MM.1S (cell line): ENCODE measurements around the gene ATP13A1.

ENCODE experiments used
- DNase-seq: peaks from one replicate; pipeline ENCODE4 v3.0.0-alpha.2; 2015
- H2AFZ ChIP-seq: fragments of 300-600 bp; sonication (generic); 2 replicates; pipeline ENCODE4 v1.6.0; 2016; ENCODE audit warnings: antibody characterized with exemption, low read length
- H3F3A ChIP-seq: fragments of 300-600 bp; sonication (generic); 2 replicates; pipeline ENCODE4 v1.6.1; 2016; ENCODE audit warnings: mild to moderate bottlenecking, antibody characterized with exemption, low read length, moderate library complexity, mixed read lengths; ENCODE audit not compliant: insufficient read depth
- H3K27ac ChIP-seq: fragments of 300-600 bp; sonication (generic); 2 replicates; pipeline ENCODE4 v1.5.1; 2016; ENCODE audit warnings: mild to moderate bottlenecking, low read length
- H3K27me3 ChIP-seq: fragments of 300-600 bp; sonication (generic); replicated peaks from 2 replicates; pipeline ENCODE4 v1.6.0; 2016; ENCODE audit warnings: low read length; ENCODE audit not compliant: insufficient read depth
- H3K36me3 ChIP-seq: fragments of 300-600 bp; sonication (generic); replicated peaks from 2 replicates; pipeline ENCODE4 v1.6.1; 2016; ENCODE audit warnings: mild to moderate bottlenecking, low read length, mixed read lengths; ENCODE audit not compliant: insufficient read depth
- H3K4me1 ChIP-seq: fragments of 300-600 bp; sonication (generic); 2 replicates; pipeline ENCODE4 v1.6.1; 2016; ENCODE audit warnings: low read length, mixed read lengths
- H3K4me2 ChIP-seq: fragments of 300-600 bp; sonication (generic); 2 replicates; pipeline ENCODE4 v1.6.0; 2016; ENCODE audit warnings: low read depth, low read length
- H3K4me3 ChIP-seq: fragments of 300-600 bp; sonication (generic); 2 replicates; pipeline ENCODE4 v1.5.1; 2016; ENCODE audit warnings: low read length, mixed read lengths
- H3K79me2 ChIP-seq: fragments of 300-600 bp; sonication (generic); 2 replicates; pipeline ENCODE4 v1.6.1; 2016; ENCODE audit warnings: mixed run types, low read length, mixed read lengths
- H3K9ac ChIP-seq: fragments of 300-600 bp; sonication (generic); 2 replicates; pipeline ENCODE4 v1.6.1; 2016; ENCODE audit warnings: low read length, mixed read lengths
- H3K9me2 ChIP-seq: fragments of 300-600 bp; sonication (generic); replicated peaks from 2 replicates; pipeline ENCODE4 v1.6.1; 2016; ENCODE audit warnings: mild to moderate bottlenecking, low read length, mixed read lengths; ENCODE audit not compliant: insufficient read depth
- H3K9me3 ChIP-seq: fragments of 300-600 bp; sonication (generic); replicated peaks from 2 replicates; pipeline ENCODE4 v1.6.1; 2016; ENCODE audit warnings: mild to moderate bottlenecking, low read length, mixed read lengths; ENCODE audit not compliant: insufficient read depth
- H4K20me1 ChIP-seq: fragments of 300-600 bp; sonication (generic); 2 replicates; pipeline ENCODE4 v1.6.1; 2016; ENCODE audit warnings: mild to moderate bottlenecking, low read length, moderate library complexity, mixed read lengths; ENCODE audit not compliant: insufficient read depth
- CTCF ChIP-seq: fragments of 300-600 bp; sonication (generic); IDR thresholded peaks from 2 replicates; pipeline ENCODE4 v1.5.1; 2016; ENCODE audit warnings: antibody characterized with exemption, low read length, mixed read lengths
- EZH2 ChIP-seq: fragments of 300-600 bp; sonication (generic); optimal IDR thresholded peaks from 2 replicates; pipeline ENCODE3; 2017; ENCODE audit warnings: low read depth, mild to moderate bottlenecking, antibody characterized with exemption, low read length, mixed read lengths
- EZH2phosphoT487 ChIP-seq: fragments of 300-600 bp; sonication (generic); IDR thresholded peaks from 2 replicates; pipeline ENCODE4 v1.6.1; 2018; ENCODE audit warnings: antibody characterized with exemption, low read length

Gene ATP13A1

GRCh38 chr19:19627621-19628500, 35.6 kb downstream of the ATP13A1 start, which contains the start of gene LPAR2:
Gene LPAR2, minus strand, starts transcription at chr19:19628220. Its CDS starts 945 bp downstream, at chr19:19627275.
- peak within 1 kb of the TSS; percentile 38; the same call in 1 of the 2 replicates for H3K9ac ChIP-seq
- H3F3A ChIP-seq: no peaks in the 10 kb centered on the region
- peak within 1 kb of the TSS; percentile 27 for H2AFZ ChIP-seq
- H3K27me3 ChIP-seq: no peaks in the 10 kb centered on the region
- no peak within 1 kb of the TSS for H3K27ac ChIP-seq
- H3K9me3 ChIP-seq: no peaks in the 10 kb centered on the region
- no peaks in the 10 kb centered on the region for H3K4me1 ChIP-seq
- peak within 1 kb of the TSS; percentile 60 for H3K4me2 ChIP-seq
- no peaks in the 10 kb centered on the region for H3K9me2 ChIP-seq
- no peaks in the 10 kb centered on the region for H3K79me2 ChIP-seq
- peak; percentile 59 for DNase-seq
- H3K4me3 ChIP-seq: peak within 1 kb of the TSS; percentile 59
- no peaks in the 10 kb centered on the region for H4K20me1 ChIP-seq
- no peaks in the 10 kb centered on the region for H3K36me3 ChIP-seq
- TF ChIP-seq EZH2 (no peak), EZH2phosphoT487 (no peak), CTCF (no peak)

GRCh38 chr19:19626516-19627472, 36.7 kb downstream of the ATP13A1 start:
- H4K20me1 ChIP-seq: no peaks in the 10 kb centered on the region
- H2AFZ ChIP-seq: no peak overlapping the region; the same call in 1 of the 2 replicates

More at GRCh38 chr19:19626516-19627472, 36.7 kb downstream of the ATP13A1 start:
- Histone ChIP-seq H3K4me1 (no peaks in the 10 kb centered on the region), H3K79me2 (no peaks in the 10 kb centered on the region), H3K9ac (no peak overlapping the region), H3K9me2 (no peaks in the 10 kb centered on the region), H3K27me3 (no peaks in the 10 kb centered on the region), H3K9me3 (no peaks in the 10 kb centered on the region), H3F3A (no peaks in the 10 kb centered on the region), H3K4me2 (peak overlapping the region; percentile 60), H3K36me3 (no peaks in the 10 kb centered on the region), H3K4me3 (no peak overlapping the region), H3K27ac (no peak overlapping the region)
- no peak for DNase-seq
- TF ChIP-seq CTCF (no peak), EZH2phosphoT487 (no peak), EZH2 (no peak)
